ENCODE measurements around the gene IFRD2.
A peak's percentile ranks its signal among the peaks of the same experiment; 100 is the strongest.

The IFRD2 gene

GRCh38 chr3:50292159-50293078 lies at the start of gene IFRD2:
Gene IFRD2, minus strand, starts transcription at chr3:50292429. Its CDS starts 155 bp downstream, at chr3:50292274.
- peak; percentile 86 for DNase-seq

- DNase-seq, result no peak
Observed at GRCh38 chr3:50341537-50341936, 49.3 kb upstream of the IFRD2 start.

GRCh38 chr3:50340448-50341329 lies 48.5 kb upstream of the IFRD2 start, which contains the start of gene RASSF1:
Gene RASSF1, minus strand, starts transcription at chr3:50340836. Its CDS starts 31 bp downstream, at chr3:50340805.
- no peak for DNase-seq

GRCh38 chr3:50340147-50340447 lies 47.9 kb upstream of the IFRD2 start:
- no peak for DNase-seq

GRCh38 chr3:50339485-50340146 lies 47.4 kb upstream of the IFRD2 start:
- DNase-seq, result no peak

GRCh38 chr3:50338965-50339364 lies 46.7 kb upstream of the IFRD2 start:
- DNase-seq, result no peak

GRCh38 chr3:50337175-50337861 lies 45.1 kb upstream of the IFRD2 start:
- peak; percentile 92 for DNase-seq

- no peak for DNase-seq
Observed at GRCh38 chr3:50336452-50337174, 44.4 kb upstream of the IFRD2 start.

- no peak for DNase-seq
Observed at GRCh38 chr3:50334339-50335075, 42.3 kb upstream of the IFRD2 start.

- no peak for DNase-seq
Observed at GRCh38 chr3:50333744-50334328, 41.6 kb upstream of the IFRD2 start.

GRCh38 chr3:50331364-50331907 lies 39.2 kb upstream of the IFRD2 start:
- DNase-seq, result no peak

- no peak for DNase-seq
Observed at GRCh38 chr3:50330330-50330729, 38.1 kb upstream of the IFRD2 start.

GRCh38 chr3:50327943-50328691 lies 35.9 kb upstream of the IFRD2 start, which contains the start of gene TUSC2:
Gene TUSC2, minus strand, starts transcription at chr3:50328223. Its CDS starts 124 bp downstream, at chr3:50328099.
- peak; percentile 91 for DNase-seq

GRCh38 chr3:50327129-50327528 lies 34.9 kb upstream of the IFRD2 start:
- DNase-seq, result no peak

GRCh38 chr3:50326182-50326541 lies 33.9 kb upstream of the IFRD2 start:
- no peak for DNase-seq

GRCh38 chr3:50325497-50326181 lies 33.4 kb upstream of the IFRD2 start:
- DNase-seq, result no peak

GRCh38 chr3:50325113-50325480 lies 32.9 kb upstream of the IFRD2 start:
- no peak for DNase-seq

- DNase-seq, result no peak
Observed at GRCh38 chr3:50324351-50325112, 32.3 kb upstream of the IFRD2 start.
